Epidermal melanocyte (primary cell): Measurements from ENCODE around the gene PPP1R12B.
"Not testable (repeated sequence)": the region's sequence is repeated elsewhere in the genome, so short reads cannot be mapped to it uniquely, and the experiment has no call there.

Experiments
- DNase-seq: peaks from one replicate; pipeline ENCODE4 v3.0.0; 2011; ENCODE audit warnings: low spot score; ENCODE audit not compliant: insufficient read length

Gene PPP1R12B

GRCh38 chr1:202483362-202483761 lies 134.9 kb downstream of the PPP1R12B start:
- not testable (repeated sequence) for DNase-seq

GRCh38 chr1:202484032-202484431 lies 135.5 kb downstream of the PPP1R12B start:
- not testable (repeated sequence) for DNase-seq

- not testable (repeated sequence) for DNase-seq
Observed at GRCh38 chr1:202484820-202485219, 136.3 kb downstream of the PPP1R12B start.

GRCh38 chr1:202488178-202488649 lies 139.7 kb downstream of the PPP1R12B start:
- DNase-seq, result not testable (repeated sequence)

GRCh38 chr1:202489101-202489500 lies 140.6 kb downstream of the PPP1R12B start:
- DNase-seq, result not testable (repeated sequence)

GRCh38 chr1:202493112-202493511 lies 144.6 kb downstream of the PPP1R12B start:
- not testable (repeated sequence) for DNase-seq

- DNase-seq, result no peak
Observed at GRCh38 chr1:202498542-202498941, 150.0 kb downstream of the PPP1R12B start.

GRCh38 chr1:202499997-202500396 lies 151.5 kb downstream of the PPP1R12B start:
- DNase-seq, result not testable (repeated sequence)

- peak; percentile 17 for DNase-seq
Observed at GRCh38 chr1:202501281-202501680, 152.8 kb downstream of the PPP1R12B start.

- DNase-seq, result no peak
Observed at GRCh38 chr1:202505356-202505755, 156.9 kb downstream of the PPP1R12B start.

- not testable (repeated sequence) for DNase-seq
Observed at GRCh38 chr1:202505880-202506575, 157.5 kb downstream of the PPP1R12B start.

GRCh38 chr1:202508863-202509262 lies 160.4 kb downstream of the PPP1R12B start:
- DNase-seq, result not testable (repeated sequence)

- not testable (repeated sequence) for DNase-seq
Observed at GRCh38 chr1:202513875-202514274, 165.4 kb downstream of the PPP1R12B start.

- no peak for DNase-seq
Observed at GRCh38 chr1:202516434-202516877, 168.0 kb downstream of the PPP1R12B start.

GRCh38 chr1:202517146-202517545 lies 168.6 kb downstream of the PPP1R12B start:
- not testable (repeated sequence) for DNase-seq

- not testable (repeated sequence) for DNase-seq
Observed at GRCh38 chr1:202518180-202518579, 169.7 kb downstream of the PPP1R12B start.

- DNase-seq, result not testable (repeated sequence)
Observed at GRCh38 chr1:202518905-202519304, 170.4 kb downstream of the PPP1R12B start.

- not testable (repeated sequence) for DNase-seq
Observed at GRCh38 chr1:202520129-202520856, 171.8 kb downstream of the PPP1R12B start.

- DNase-seq, result not testable (repeated sequence)
Observed at GRCh38 chr1:202520857-202521216, 172.3 kb downstream of the PPP1R12B start.

GRCh38 chr1:202521484-202521883 lies 173.0 kb downstream of the PPP1R12B start:
- not testable (repeated sequence) for DNase-seq

GRCh38 chr1:202521886-202522285 lies 173.4 kb downstream of the PPP1R12B start:
- DNase-seq, result no peak

- not testable (repeated sequence) for DNase-seq
Observed at GRCh38 chr1:202526056-202526455, 177.6 kb downstream of the PPP1R12B start.
